Gastrocnemius medialis (tissue), 4 donors: ENCODE measurements around the gene PRSS33.

Experiments used
- CTCF ChIP-seq, 5 experiments: fragments of 450-650 bp in 3 of 5; fragments of 200-600 bp in 2 of 5; sonication (generic) in 2 of 5; IDR thresholded peaks in 4 of 5; conservative IDR thresholded peaks in 1 of 5; 1 replicate in 4 of 5; 2 replicates in 1 of 5; pipeline ENCODE4 v1.5.1; 2016 to 2019; ENCODE audit warnings: antibody characterized with exemption in 5 of 5, mild to moderate bottlenecking in 3 of 5, moderate library complexity in 3 of 5
- POLR2A ChIP-seq, 2 donors: fragments of 450-650 bp; IDR thresholded peaks; one replicate each; pipeline ENCODE4 v1.6.1; 2017; ENCODE audit warnings: antibody characterized with exemption in 2 of 2, mild to moderate bottlenecking in 2 of 2, moderate library complexity in 2 of 2

- no peak for TF ChIP-seq CTCF (IDR thresholded peaks at IDR 0.05 in 4 of 5, conservative IDR thresholded peaks at IDR 0.05 in 1 of 5)
- TF ChIP-seq POLR2A (IDR thresholded peaks at IDR 0.05), result no peak
Measured at GRCh38 chr16:2819939-2820835, 32.8 kb upstream of the PRSS33 start.
